A549 (cell line): Measurements from ENCODE around the gene CDHR1. TPM values are rescaled to one million over a fixed set of nuclear protein-coding genes. Genes with fewer than 3 reads are reported as not detected.

Source experiments
- ATAC-seq, 2 experiments: fragments of 200-7000 bp in 1 of 2; fragments of >200 bp in 1 of 2; cut with Nextera tagmentation in 1 of 2; cut with Tn5 transposase in 1 of 2; 3 replicates each; pipeline versions ENCODE4 v1.8.0 to v1.9.1; 2018 to 2020; ENCODE audit warnings: mild to moderate bottlenecking in 1 of 2, moderate library complexity in 1 of 2
- CTCF ChIA-PET: fragments of 300-600 bp; sonication (Branson Sonifier 250); formaldehyde crosslinking; extraction: SDS; loops from one replicate; lab custom pipeline; 2021; ENCODE audit warnings: antibody characterized with exemption, inconsistent platforms; lab: Yijun Ruan, JAX
- POLR2A ChIA-PET: fragments of 350-600 bp; formaldehyde crosslinking; extraction: SDS; loops from one replicate; lab custom pipeline; 2021; ENCODE audit warnings: antibody characterized with exemption, inconsistent platforms; lab: Yijun Ruan, JAX
- DNase-seq, 2 experiments: peaks; one replicate each; pipeline versions ENCODE4 v3.0.0 to v3.0.0-alpha.2; 2011 to 2016; ENCODE audit warnings: low read depth in 1 of 2, low spot score in 1 of 2
- FAIRE-seq: peaks from 2 replicates; lab custom pipeline; 2011; peaks lifted over from hg19 to GRCh38; lab: Jason Lieb, UNC
- H3K27ac ChIP-seq, 2 experiments: fragments of >200 bp; sonication (Bioruptor Twin); formaldehyde crosslinking; 3 replicates each; pipeline ENCODE4 v1.5.1; 2016 to 2017
- H3K4me1 ChIP-seq: fragments of >200 bp; sonication (Bioruptor Twin); formaldehyde crosslinking; 3 replicates; pipeline ENCODE4 v1.6.1; 2016
- H3K4me2 ChIP-seq: fragments of >200 bp; sonication (Bioruptor Twin); formaldehyde crosslinking; 3 replicates; pipeline ENCODE4 v1.6.1; 2016
- H3K4me3 ChIP-seq: fragments of >200 bp; sonication (Bioruptor Twin); formaldehyde crosslinking; 3 replicates; pipeline ENCODE4 v1.5.1; 2016
- H3K9me3 ChIP-seq: fragments of >200 bp; sonication (Bioruptor Twin); formaldehyde crosslinking; 3 replicates; pipeline ENCODE4 v1.6.1; 2016
- CEBPB ChIP-seq, 2 experiments: fragments of >200 bp in 1 of 2; sonication (Bioruptor Twin) in 1 of 2; formaldehyde crosslinking in 1 of 2; IDR thresholded peaks; 2 replicates each; pipeline ENCODE4 v1.6.1; 2012 to 2016
- CHD2 ChIP-seq: fragments of 150-350 bp; IDR thresholded peaks from 2 replicates; pipeline ENCODE4 v1.6.1; 2014; ENCODE audit warnings: low read length; ENCODE audit not compliant: partially characterized antibody
- EHMT2 ChIP-seq: fragments of 200-600 bp; sonication (generic); IDR thresholded peaks from 2 replicates; pipeline ENCODE4 v1.6.1; 2016; ENCODE audit warnings: antibody characterized with exemption, low read depth, mild to moderate bottlenecking, moderate library complexity
- ESRRA ChIP-seq: fragments of 150-350 bp; IDR thresholded peaks from 2 replicates; pipeline ENCODE4 v1.6.1; 2014; ENCODE audit warnings: mild to moderate bottlenecking, low read length, borderline replicate concordance
- FOSB ChIP-seq: fragments of 250-450 bp; sonication (Bioruptor Pico); IDR thresholded peaks from 2 replicates; pipeline ENCODE4 v1.5.0; 2020; ENCODE audit warnings: mild to moderate bottlenecking, moderate library complexity
- HDAC2 ChIP-seq: fragments of 200-600 bp; sonication (generic); IDR thresholded peaks from 2 replicates; pipeline ENCODE4 v1.6.1; 2016
- HOXA7 ChIP-seq: fragments of 250-450 bp; sonication (Bioruptor Pico); IDR thresholded peaks from 2 replicates; pipeline ENCODE4 v1.5.0; 2020; ENCODE audit warnings: mild to moderate bottlenecking, moderate library complexity
- HOXB13 ChIP-seq: fragments of 250-450 bp; sonication (Bioruptor Pico); IDR thresholded peaks from 2 replicates; pipeline ENCODE4 v1.5.0; 2020; ENCODE audit warnings: low read depth, mild to moderate bottlenecking, moderate library complexity
- JUNB ChIP-seq: fragments of >200 bp; sonication (Bioruptor Twin); formaldehyde crosslinking; IDR thresholded peaks from 2 replicates; pipeline ENCODE4 v1.6.1; 2016
- KDM5A ChIP-seq: fragments of 200-600 bp; sonication (generic); IDR thresholded peaks from 2 replicates; pipeline ENCODE4 v1.6.1; 2016; ENCODE audit warnings: antibody characterized with exemption, mild to moderate bottlenecking
- MYC ChIP-seq: IDR thresholded peaks from 2 replicates; pipeline ENCODE4 v1.6.1; 2012; ENCODE audit warnings: mild to moderate bottlenecking, inconsistent platforms, low read length, improper control_type of control experiment, borderline replicate concordance
- POLR2AphosphoS2 ChIP-seq: conservative IDR thresholded peaks from 2 replicates; pipeline ENCODE4 v1.6.1; 2012; ENCODE audit warnings: low read length, improper control_type of control experiment, inconsistent platforms
- RAD21 ChIP-seq, 2 experiments: fragments of >200 bp in 1 of 2; sonication (Bioruptor Twin) in 1 of 2; formaldehyde crosslinking in 1 of 2; IDR thresholded peaks in 1 of 2; conservative IDR thresholded peaks in 1 of 2; 2 replicates in 1 of 2; 3 replicates in 1 of 2; pipeline ENCODE4 v1.6.1; 2012 to 2018; ENCODE audit warnings: inconsistent platforms in 1 of 2
- RNF2 ChIP-seq: fragments of 200-600 bp; sonication (generic); IDR thresholded peaks from 2 replicates; pipeline ENCODE4 v1.6.1; 2016; ENCODE audit warnings: low read depth, mild to moderate bottlenecking, antibody characterized with exemption, moderate library complexity, borderline replicate concordance
- SMC3 ChIP-seq: fragments of >200 bp; sonication (Bioruptor Twin); formaldehyde crosslinking; IDR thresholded peaks from 3 replicates; pipeline ENCODE4 v1.6.1; 2018; ENCODE audit warnings: inconsistent platforms
- SREBF2 ChIP-seq: fragments of 450-650 bp; IDR thresholded peaks from 2 replicates; pipeline ENCODE4 v1.6.1; 2014; ENCODE audit warnings: mild to moderate bottlenecking, moderate library complexity
- ZSCAN20 ChIP-seq: fragments of 250-450 bp; sonication (Bioruptor Pico); IDR thresholded peaks from 2 replicates; pipeline ENCODE4 v1.8.0; 2022; ENCODE audit warnings: mild to moderate bottlenecking, moderate library complexity
- WGBS: methylation state at CpG from one replicate; pipeline ENCODE4 v1.1.6; 2017; ENCODE audit errors: missing lambda C conversion rate; 5-methylcytosine and 5-hydroxymethylcytosine counted together
- polyA plus RNA-seq, 4 experiments: library from polyadenylated mRNA; depleted of rRNA in 3 of 4; stranded (reverse); fragments of >200 nt; fragmentation: RNase III in 1 of 4; extraction: RNeasy Plus Mini Kit Qiagen cat#74134 plus additional on column Dnase treatment in 1 of 4; gene quantifications; 2 replicates in 3 of 4; 3 replicates in 1 of 4; pipeline ENCODE4 v1.2.3, GENCODE V29; 2011 to 2017
- TF ChIP-seq, protein P1 (sequence below): fragments of 150-350 bp; IDR thresholded peaks from 2 replicates; pipeline ENCODE4 v1.6.1; 2014; ENCODE audit warnings: low read depth, mild to moderate bottlenecking, low read length
- TF ChIP-seq, protein P2 (sequence below): fragments of 450-650 bp; IDR thresholded peaks from 2 replicates; pipeline ENCODE4 v1.6.1; 2014; ENCODE audit warnings: antibody characterized with exemption
- TF ChIP-seq, protein P3 (sequence below): fragments of >200 bp; sonication (Bioruptor Twin); formaldehyde crosslinking; IDR thresholded peaks from 3 replicates; pipeline ENCODE4 v1.5.1; 2016
- TF ChIP-seq, protein P4 (sequence below): IDR thresholded peaks from 2 replicates; pipeline ENCODE4 v1.6.1; 2012

The CDHR1 gene
- polyA plus RNA-seq, 2 of the 4 experiments (the other 2 are of a cell fraction) = 0.04 to 0.09 TPM

DNA sequence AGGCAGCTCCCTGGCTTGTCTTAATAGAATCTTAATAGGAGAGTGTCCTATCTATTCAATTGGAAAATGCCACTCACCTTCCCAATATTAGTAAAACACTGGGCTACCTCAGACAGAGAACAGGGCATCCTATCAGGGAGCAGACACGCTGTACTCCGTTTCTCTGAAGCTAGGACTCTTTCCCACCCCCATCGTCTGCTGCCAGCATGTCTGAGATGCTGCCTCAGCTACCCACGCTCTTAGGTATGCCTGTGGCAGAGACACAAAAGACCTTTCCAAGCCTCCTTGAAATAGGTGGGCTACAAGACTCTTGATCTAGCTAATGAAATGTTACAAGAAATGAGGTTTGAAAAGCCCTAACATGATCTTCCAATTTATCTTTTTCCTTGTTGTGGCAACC, 33.5 kb downstream of the CDHR1 start:
- Histone ChIP-seq H3K9me3 (no peaks in the 10 kb centered on the region), H3K4me3 (no peak overlapping the region), H3K4me1 (no peaks in the 10 kb centered on the region), H3K4me2 (no peak overlapping the region), H3K27ac (no peak overlapping the region)
- no peak for DNase-seq
- WGBS = 7% methylated on average over 4 of the region's 4 CpGs
- no peak for ATAC-seq
- no peak for TF ChIP-seq RAD21 (conservative IDR thresholded peaks at IDR 0.05 in 1 of 2, IDR thresholded peaks at IDR 0.05 in 1 of 2)
- TF ChIP-seq HOXA7 (CRISPR knock-in tag) = no peak
- TF ChIP-seq MYC = no peak
- no peak for TF ChIP-seq FOSB (CRISPR knock-in tag)
- TF ChIP-seq JUNB = no peak
- TF ChIP-seq, protein P1, sequence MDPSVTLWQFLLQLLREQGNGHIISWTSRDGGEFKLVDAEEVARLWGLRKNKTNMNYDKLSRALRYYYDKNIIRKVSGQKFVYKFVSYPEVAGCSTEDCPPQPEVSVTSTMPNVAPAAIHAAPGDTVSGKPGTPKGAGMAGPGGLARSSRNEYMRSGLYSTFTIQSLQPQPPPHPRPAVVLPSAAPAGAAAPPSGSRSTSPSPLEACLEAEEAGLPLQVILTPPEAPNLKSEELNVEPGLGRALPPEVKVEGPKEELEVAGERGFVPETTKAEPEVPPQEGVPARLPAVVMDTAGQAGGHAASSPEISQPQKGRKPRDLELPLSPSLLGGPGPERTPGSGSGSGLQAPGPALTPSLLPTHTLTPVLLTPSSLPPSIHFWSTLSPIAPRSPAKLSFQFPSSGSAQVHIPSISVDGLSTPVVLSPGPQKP = no peak
- no peak for TF ChIP-seq SREBF2
- TF ChIP-seq CEBPB (IDR thresholded peaks at IDR 0.05) = no peak
- no peak for TF ChIP-seq HOXB13
- no peak for TF ChIP-seq CHD2
- TF ChIP-seq ESRRA = no peak
- no peak for TF ChIP-seq SMC3
- no peak for TF ChIP-seq KDM5A
- TF ChIP-seq, protein P2, sequence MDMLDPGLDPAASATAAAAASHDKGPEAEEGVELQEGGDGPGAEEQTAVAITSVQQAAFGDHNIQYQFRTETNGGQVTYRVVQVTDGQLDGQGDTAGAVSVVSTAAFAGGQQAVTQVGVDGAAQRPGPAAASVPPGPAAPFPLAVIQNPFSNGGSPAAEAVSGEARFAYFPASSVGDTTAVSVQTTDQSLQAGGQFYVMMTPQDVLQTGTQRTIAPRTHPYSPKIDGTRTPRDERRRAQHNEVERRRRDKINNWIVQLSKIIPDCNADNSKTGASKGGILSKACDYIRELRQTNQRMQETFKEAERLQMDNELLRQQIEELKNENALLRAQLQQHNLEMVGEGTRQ = no peak
- TF ChIP-seq HDAC2 = no peak
- TF ChIP-seq POLR2AphosphoS2 = no peak
- ChIA-PET CTCF (interaction anchor here (1.4 kb wide), 1 partner anchor 14 kb away, joined by 3 read pairs; no protein-coding TSS in a partner anchor), POLR2A (no interaction called here)
- no peak for FAIRE-seq

DNA sequence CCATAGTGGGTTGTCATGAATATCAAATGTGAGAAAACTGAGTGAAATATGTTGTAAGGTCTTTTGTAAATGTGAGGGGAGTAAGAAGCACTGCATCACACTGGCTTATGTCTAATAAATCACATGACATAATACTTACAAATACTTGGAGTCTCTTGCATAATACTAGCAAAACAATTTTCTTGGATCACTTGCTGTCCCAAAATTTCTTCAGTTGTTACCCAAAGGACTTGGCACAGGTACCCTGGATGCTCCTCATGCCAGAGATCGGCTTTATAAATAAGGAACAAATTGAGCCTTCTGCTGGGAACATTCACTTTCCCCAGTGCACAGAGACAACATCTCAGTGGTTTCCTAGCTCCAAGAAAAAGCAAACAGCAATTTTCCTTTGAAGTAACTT, 36.0 kb downstream of the CDHR1 start:
- WGBS = 0% methylated on average over 1 of the region's 1 CpG
- FAIRE-seq (no peak), ATAC-seq (no peak), DNase-seq (no peak)
- H3K4me2 ChIP-seq = no peak overlapping the region
- no peaks in the 10 kb centered on the region for H3K4me1 ChIP-seq
- ChIA-PET CTCF (no interaction called here), POLR2A (no interaction called here)
- no peak overlapping the region for H3K27ac ChIP-seq
- no peak overlapping the region for H3K4me3 ChIP-seq
- TF ChIP-seq, protein P3, sequence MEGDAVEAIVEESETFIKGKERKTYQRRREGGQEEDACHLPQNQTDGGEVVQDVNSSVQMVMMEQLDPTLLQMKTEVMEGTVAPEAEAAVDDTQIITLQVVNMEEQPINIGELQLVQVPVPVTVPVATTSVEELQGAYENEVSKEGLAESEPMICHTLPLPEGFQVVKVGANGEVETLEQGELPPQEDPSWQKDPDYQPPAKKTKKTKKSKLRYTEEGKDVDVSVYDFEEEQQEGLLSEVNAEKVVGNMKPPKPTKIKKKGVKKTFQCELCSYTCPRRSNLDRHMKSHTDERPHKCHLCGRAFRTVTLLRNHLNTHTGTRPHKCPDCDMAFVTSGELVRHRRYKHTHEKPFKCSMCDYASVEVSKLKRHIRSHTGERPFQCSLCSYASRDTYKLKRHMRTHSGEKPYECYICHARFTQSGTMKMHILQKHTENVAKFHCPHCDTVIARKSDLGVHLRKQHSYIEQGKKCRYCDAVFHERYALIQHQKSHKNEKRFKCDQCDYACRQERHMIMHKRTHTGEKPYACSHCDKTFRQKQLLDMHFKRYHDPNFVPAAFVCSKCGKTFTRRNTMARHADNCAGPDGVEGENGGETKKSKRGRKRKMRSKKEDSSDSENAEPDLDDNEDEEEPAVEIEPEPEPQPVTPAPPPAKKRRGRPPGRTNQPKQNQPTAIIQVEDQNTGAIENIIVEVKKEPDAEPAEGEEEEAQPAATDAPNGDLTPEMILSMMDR = no peak
- TF ChIP-seq RNF2 = no peak
- no peak for TF ChIP-seq EHMT2
- no peak for TF ChIP-seq ZSCAN20 (CRISPR knock-in tag)
- TF ChIP-seq, protein P4, sequence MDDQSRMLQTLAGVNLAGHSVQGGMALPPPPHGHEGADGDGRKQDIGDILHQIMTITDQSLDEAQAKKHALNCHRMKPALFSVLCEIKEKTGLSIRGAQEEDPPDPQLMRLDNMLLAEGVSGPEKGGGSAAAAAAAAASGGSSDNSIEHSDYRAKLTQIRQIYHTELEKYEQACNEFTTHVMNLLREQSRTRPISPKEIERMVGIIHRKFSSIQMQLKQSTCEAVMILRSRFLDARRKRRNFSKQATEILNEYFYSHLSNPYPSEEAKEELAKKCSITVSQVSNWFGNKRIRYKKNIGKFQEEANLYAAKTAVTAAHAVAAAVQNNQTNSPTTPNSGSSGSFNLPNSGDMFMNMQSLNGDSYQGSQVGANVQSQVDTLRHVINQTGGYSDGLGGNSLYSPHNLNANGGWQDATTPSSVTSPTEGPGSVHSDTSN = no peak
- H3K9me3 ChIP-seq = no peaks in the 10 kb centered on the region
